HG02623 (cell line): ENCODE data around the gene GRID2.
"Not testable (repeated sequence)": the region's sequence is repeated elsewhere in the genome, so short reads cannot be mapped to it uniquely, and the experiment has no call there.

Experiments used
- ATAC-seq: cut with Tn5 transposase; IDR thresholded peaks from one replicate; pipeline ENCODE4 v1.9.1; 2021; ENCODE audit warnings: moderate library complexity; ENCODE audit not compliant: unreplicated experiment

Gene GRID2

DNA sequence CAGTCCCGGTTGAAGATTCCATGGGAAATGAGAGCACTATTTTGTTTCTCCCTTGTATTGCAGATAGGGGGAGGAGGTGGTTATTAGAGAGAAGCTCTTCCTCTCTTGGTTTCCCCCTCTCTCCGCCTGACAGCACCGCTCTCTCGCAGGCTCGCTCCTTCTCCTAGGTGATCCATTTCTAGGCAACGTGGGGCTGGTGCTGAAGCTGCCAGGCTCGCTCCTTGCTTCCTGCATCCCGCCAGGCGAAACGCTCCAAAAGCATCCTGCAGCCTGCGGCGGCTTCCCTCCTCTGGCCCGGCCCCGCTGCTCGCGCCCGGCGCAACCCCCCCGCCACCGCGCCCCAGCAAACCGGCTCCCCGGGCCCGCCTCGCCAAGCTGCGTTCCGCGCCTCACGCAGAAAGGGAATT lies at the start of gene GRID2:
TSS of gene GRID2 (plus strand) at position 346 of the 407 bp plus-strand sequence.
- no peak for ATAC-seq

GRCh38 chr4:92253986-92254671 lies 49.6 kb upstream of the GRID2 start:
- ATAC-seq: no peak

DNA sequence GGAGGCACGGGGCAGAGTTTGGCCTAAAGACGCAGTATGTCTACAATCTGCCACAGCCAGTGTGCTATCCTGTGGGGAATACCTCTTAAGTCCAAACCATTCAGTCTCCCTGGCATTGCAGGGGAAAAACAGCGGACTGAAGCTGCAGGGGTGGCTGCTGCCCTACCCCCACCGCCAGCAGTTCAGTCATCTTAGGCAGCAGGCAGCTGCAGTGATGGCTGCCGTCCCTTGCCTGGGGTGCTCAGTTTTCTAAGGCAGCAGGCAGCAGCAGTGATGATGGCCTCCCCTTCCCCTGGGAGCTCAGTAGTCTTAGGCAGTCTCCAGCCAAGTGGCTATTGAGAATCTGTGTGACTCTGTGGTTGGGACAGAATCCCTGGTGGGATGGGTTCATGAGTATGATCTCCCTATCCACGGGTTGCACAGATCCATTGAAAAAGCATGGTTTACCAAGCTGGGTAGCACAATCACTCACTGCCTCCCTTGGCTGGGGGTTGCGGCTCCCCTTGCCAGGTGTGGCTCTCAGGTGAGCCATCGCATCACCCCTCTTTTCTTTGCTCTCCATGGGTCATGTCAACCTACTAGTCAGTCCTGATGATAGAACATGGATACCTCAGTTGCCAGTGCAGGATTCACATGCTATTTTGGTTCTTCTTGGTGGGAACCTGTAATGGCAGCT lies 48.9 kb upstream of the GRID2 start:
- ATAC-seq: no peak

DNA sequence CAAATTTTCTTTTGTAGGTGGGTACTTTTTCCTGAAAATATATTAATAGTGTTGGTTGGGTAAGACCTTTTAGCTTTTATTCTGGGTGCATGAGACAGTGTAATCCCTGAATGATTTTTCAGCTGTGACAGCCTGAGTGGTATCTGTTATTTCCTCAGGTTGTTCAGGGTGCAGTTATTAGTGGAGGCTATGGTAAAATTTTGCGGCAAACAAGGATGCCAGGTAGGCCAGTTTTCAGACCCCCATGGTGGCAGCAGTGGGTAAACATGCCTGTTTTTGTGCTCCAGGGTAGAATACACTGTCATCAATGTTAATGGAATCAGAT lies 47.9 kb upstream of the GRID2 start:
- ATAC-seq: no peak

DNA sequence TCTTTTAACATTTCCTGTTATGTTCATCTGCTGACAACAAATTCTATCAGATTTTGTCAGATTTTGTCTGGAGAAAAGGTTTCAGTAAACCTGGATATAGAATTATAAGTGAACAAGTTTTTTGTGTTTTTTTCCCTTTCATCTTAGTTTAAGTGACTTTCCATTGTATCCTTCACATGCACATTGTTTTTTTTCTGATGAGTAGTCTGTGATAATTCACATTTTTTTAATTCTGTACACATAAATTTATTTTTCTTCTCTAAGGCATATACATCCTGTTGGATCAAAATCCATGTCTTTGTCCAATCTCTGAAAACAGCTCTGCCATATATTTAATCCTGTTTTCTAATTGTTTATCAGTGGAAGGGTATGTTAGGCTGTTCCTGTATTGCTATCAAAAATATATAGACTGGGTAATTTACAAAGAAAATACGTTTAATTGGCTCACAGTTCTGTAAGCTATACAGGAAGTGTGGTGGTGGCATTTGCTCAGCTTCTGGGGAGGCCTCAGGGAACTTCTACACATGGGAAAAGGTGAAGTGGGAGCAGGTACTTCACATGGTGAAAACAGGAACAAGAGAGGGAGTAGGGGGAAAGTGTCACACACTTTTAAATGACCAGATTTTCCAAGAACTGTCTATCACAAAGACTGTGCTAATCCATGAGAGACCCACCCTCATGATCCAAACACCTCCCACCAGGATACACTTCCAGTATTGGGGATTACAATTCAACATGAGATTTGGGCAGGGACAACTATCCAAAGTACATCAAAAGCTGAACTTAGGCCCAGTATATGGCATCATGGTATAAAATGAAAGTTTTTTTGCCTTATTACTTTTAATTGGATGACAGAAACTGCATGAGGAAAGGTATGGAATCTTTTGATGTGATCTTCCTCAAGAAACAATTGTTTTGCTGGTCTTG lies 45.6 kb upstream of the GRID2 start:
- ATAC-seq: no peak

- no peak for ATAC-seq
These were observed 42.5 kb upstream of the GRID2 start for GRCh38 chr4:92261256-92261655.

GRCh38 chr4:92262371-92262770 lies 41.4 kb upstream of the GRID2 start:
- no peak for ATAC-seq

DNA sequence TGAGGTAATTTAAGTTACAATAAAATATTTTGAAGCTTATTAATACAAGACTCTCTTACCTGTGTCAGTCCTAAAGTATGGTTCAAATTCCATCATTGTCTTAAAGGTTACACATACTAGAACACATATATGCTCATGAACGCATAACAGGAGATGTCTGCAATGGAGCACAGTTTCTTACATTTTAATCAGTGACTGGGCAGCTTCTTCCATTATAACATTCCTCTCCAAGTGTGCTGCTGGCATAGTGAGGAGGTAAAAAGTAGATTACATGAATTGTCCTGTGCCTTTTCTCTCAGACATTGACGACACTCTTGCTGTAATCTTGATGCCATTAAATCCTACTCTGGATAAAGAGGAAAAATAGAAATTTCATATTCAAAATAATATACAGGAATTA lies 40.8 kb upstream of the GRID2 start:
- ATAC-seq: no peak

DNA sequence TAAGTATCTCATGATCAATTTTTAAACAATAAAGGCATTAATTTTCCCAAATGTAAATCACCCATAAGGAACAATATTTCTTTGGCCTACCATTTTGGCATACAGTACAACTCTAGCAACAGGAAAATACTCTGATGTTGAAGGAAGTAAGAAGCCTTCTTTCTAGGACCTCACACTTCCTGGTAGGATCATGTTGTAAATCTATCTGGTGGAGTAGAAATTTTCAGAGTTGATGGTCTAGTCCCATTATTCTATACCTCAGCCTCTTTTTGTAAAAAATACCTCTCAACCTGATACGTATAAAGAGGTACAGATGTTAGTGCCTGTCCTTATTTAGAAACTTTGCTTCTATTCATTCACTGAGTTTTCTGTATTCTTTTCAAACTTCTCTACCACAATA lies 40.2 kb upstream of the GRID2 start:
- no peak for ATAC-seq

DNA sequence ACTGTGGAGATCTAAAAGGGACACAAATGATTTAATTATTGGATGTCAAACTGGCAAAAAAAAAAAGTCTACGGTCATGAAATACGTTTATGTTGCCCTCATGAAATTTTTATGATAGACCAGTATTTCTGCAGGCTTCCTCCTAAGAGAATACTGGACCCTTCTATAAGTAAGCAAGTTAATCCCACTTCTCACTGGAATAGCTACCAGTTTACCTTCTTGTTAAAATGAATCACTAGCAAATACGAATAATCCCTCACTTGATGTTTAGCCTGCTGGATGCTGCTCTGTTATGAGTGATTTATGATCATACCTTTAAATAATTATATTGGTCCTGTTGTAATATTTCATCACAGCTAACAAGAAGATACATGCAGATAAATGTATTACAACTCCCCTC lies 39.6 kb upstream of the GRID2 start:
- ATAC-seq: no peak

DNA sequence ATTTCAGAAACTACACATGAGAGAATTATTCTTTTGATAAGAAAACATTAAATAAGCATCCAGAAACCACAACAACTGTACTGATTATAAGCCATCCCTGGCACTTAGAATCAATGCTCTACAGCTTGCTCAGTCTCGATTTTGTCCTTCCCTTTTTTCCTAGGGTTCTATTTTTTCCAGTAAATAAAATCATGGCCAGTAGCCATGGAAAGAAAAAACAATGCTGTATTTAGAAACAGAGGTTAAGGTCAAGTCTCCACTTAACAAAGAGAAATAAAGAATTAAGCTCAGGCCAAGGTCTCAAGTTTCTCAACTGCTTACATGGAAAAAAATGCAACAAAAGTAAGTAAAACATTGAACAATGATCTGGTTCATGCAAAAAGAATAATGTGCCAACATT lies 38.7 kb upstream of the GRID2 start:
- no peak for ATAC-seq

DNA sequence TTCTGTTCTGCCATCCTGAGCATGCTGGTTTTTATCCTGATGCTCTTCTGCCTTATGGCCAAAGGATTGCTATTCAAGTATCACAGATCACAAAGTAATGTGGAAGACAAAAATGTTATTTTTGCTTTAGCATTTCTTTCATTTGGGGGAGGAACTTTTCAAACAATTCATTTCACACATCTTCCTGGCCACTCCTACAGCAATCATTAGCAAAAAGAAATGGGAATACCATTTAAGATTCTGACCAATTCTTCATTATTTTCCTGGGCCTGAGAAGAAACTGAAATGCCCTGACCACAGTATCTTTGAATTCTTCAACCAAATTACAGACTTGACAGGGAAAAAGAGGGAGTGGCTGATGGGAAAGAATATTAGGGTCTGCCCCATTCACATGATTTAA lies 38.0 kb upstream of the GRID2 start:
- ATAC-seq: no peak

DNA sequence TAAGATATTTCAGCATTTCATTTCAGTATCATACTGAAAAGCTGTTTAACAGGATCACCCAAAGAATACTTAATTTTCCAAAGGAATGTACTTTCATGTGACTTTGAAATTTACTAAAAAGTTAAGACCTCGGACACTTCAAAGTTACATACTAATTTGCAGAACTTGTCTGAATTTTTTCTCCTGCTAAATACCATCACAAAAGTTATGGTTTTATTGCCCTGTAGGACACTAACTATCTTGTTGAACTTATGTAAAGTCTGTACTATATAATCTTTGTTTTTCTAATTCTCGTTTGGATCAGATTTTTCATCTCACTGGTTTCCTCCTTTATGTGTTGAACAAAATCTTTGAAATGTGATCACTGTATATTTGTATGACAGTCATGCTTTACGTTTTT lies 37.2 kb upstream of the GRID2 start:
- ATAC-seq: no peak

GRCh38 chr4:92268642-92269041 lies 35.1 kb upstream of the GRID2 start:
- ATAC-seq: no peak

GRCh38 chr4:92270908-92271307 lies 32.9 kb upstream of the GRID2 start:
- ATAC-seq: no peak

GRCh38 chr4:92271551-92271950 lies 32.2 kb upstream of the GRID2 start:
- ATAC-seq: not testable (repeated sequence)

GRCh38 chr4:92277057-92277881 lies 26.5 kb upstream of the GRID2 start:
- ATAC-seq: not testable (repeated sequence)

DNA sequence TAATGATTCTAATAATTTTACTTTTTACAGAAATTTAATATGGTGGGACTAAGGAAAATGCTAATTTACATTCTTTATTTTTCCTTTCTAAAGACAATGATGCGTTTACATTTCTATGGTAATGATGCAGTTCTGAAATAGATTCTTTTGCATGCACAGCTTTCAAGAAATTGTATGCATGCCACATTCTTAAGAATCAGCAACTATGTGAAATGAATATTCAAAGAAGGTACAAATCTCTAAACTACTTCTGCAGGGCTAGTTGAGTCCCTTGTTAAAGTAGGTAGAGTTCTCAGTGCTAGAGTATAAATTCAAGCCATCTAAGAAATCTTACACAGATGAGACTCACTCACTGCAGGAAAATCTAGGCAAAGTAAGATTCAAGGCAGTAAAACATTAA lies 24.5 kb upstream of the GRID2 start:
- no peak for ATAC-seq

- no peak for ATAC-seq
These were observed 4.6 kb upstream of the GRID2 start for GRCh38 chr4:92299152-92299551.

- no peak for ATAC-seq
These were observed 355 bp downstream of the GRID2 start for GRCh38 chr4:92304121-92304520.

DNA sequence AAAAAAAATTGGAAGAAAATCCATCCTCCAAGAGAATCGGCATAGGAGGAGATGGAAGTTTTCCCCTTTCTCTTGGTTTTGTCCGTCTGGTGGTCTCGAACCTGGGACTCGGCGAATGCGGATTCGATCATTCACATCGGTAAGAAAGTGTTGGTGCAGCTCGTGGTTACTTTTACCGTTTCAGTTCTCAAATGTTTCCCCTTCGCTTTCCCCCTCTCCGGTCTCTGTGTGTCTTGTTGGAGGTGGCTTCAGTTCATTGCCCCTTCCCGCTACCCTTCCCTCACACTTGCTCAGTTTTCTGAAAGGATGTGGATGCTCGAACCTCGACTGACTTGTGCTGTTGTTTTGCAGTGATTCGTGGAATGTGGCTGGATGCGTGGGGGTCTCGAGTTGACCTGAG lies 840 bp downstream of the GRID2 start:
- no peak for ATAC-seq
